HepG2 (cell line): ENCODE measurements around the gene FAM81B. TPM values are rescaled to one million over a fixed set of nuclear protein-coding genes. Genes with fewer than 3 reads are reported as not detected.

Experiments
- ATAC-seq: fragments of 200-7000 bp; cut with Tn5 transposase; 3 replicates; pipeline ENCODE4 v1.9.1; 2020; ENCODE audit warnings: mild to moderate bottlenecking, moderate library complexity
- BruUV-seq: library from RNA; stranded (reverse); fragments of 400-500 nt; replicated peaks from 2 replicates; lab custom pipeline; 2021; lab: Mats Ljungman, UMichigan
- CTCF ChIA-PET: fragments of 300-600 bp; formaldehyde crosslinking; extraction: SDS; loops from one replicate; lab custom pipeline; 2021; ENCODE audit warnings: low total read pairs, inconsistent platforms, low intra/inter-chr PET ratio; lab: Yijun Ruan, JAX
- POLR2A ChIA-PET: fragments of 350-600 bp; sonication (Branson Sonifier 250); formaldehyde crosslinking; loops from one replicate; lab custom pipeline; 2020; ENCODE audit warnings: antibody characterized with exemption, inconsistent platforms; lab: Yijun Ruan, JAX
- DNase-seq: peaks from one replicate; pipeline ENCODE4 v3.0.0-alpha.2; 2015; ENCODE audit warnings: low spot score
- FAIRE-seq: peaks from 3 replicates; lab custom pipeline; 2011; peaks lifted over from hg19 to GRCh38; lab: Jason Lieb, UNC
- H2AFZ ChIP-seq: one replicate; pipeline ENCODE4 v1.6.1; 2011; ENCODE audit warnings: low read length, inconsistent platforms
- H3K27ac ChIP-seq: fragments of 300-600 bp; 3 replicates; pipeline ENCODE4 v1.8.0; 2011; ENCODE audit warnings: mixed run types, mild to moderate bottlenecking, mixed read lengths, low read length, inconsistent platforms; ENCODE audit not compliant: insufficient read depth; ENCODE audit errors: extremely low read length
- H3K27me3 ChIP-seq, 2 experiments: fragments of 200-600 bp in 1 of 2; 2 replicates in 1 of 2; 3 replicates in 1 of 2; pipeline versions ENCODE4 v1.6.0 to v1.8.0; 2011; ENCODE audit warnings: low read length in 2 of 2, mild to moderate bottlenecking in 2 of 2, moderate library complexity in 2 of 2, inconsistent platforms in 1 of 2; ENCODE audit not compliant: insufficient read depth in 2 of 2, control insufficient read depth in 1 of 2
- H3K36me3 ChIP-seq, 2 experiments: fragments of 200-600 bp in 1 of 2; replicated peaks in 1 of 2; 2 replicates in 1 of 2; 3 replicates in 1 of 2; pipeline versions ENCODE4 v1.5.1 to v1.8.0; 2011; ENCODE audit warnings: low read length in 2 of 2, inconsistent platforms in 1 of 2; ENCODE audit not compliant: insufficient read depth in 2 of 2, control insufficient read depth in 1 of 2
- H3K4me1 ChIP-seq: 2 replicates; pipeline ENCODE4 v1.5.1; 2012; ENCODE audit warnings: low read length, inconsistent platforms; ENCODE audit not compliant: insufficient read depth
- H3K4me2 ChIP-seq: 2 replicates; pipeline ENCODE4 v1.6.0; 2011; ENCODE audit warnings: low read depth, low read length, inconsistent platforms
- H3K4me3 ChIP-seq, 3 experiments: fragments of 200-600 bp in 1 of 3; sonication (generic), shearing (Covaris generic) in 1 of 3; replicated peaks in 1 of 3; 2 replicates each; pipeline ENCODE4 v1.5.1; 2011 to 2016; ENCODE audit warnings: low read length in 3 of 3, inconsistent platforms in 2 of 3, low read depth in 2 of 3, mild to moderate bottlenecking in 2 of 3, control low read depth in 1 of 3, mixed read lengths in 1 of 3; ENCODE audit not compliant: insufficient read depth in 1 of 3
- H3K79me2 ChIP-seq: one replicate; pipeline ENCODE4 v1.6.1; 2011; ENCODE audit warnings: low read length, inconsistent platforms; ENCODE audit not compliant: insufficient read depth
- H3K9ac ChIP-seq: 2 replicates; pipeline ENCODE4 v1.6.0; 2011; ENCODE audit warnings: mild to moderate bottlenecking, low read depth, low read length, inconsistent platforms; ENCODE audit not compliant: insufficient read depth
- H3K9me3 ChIP-seq: 2 replicates; pipeline ENCODE4 v1.5.1; 2012; ENCODE audit warnings: mild to moderate bottlenecking, low read length
- H4K20me1 ChIP-seq: 2 replicates; pipeline ENCODE4 v1.6.0; 2011; ENCODE audit warnings: inconsistent platforms, mild to moderate bottlenecking, low read length, moderate library complexity; ENCODE audit not compliant: insufficient read depth
- ATRX ChIP-seq: sonication (generic); formaldehyde crosslinking; IDR thresholded peaks from 2 replicates; pipeline ENCODE4 v1.4.0; 2020; ENCODE audit warnings: missing genetic modification reagents, borderline replicate concordance
- NBN ChIP-seq: fragments of 450-650 bp; conservative IDR thresholded peaks from 2 replicates; pipeline ENCODE4 v1.6.1; 2017
- SP1 ChIP-seq, 2 experiments: fragments of 450-650 bp in 1 of 2; sonication (generic) in 1 of 2; formaldehyde crosslinking in 1 of 2; IDR thresholded peaks; 2 replicates each; pipeline versions ENCODE4 v1.4.0 to v1.6.1; 2016 to 2020; ENCODE audit warnings: missing genetic modification reagents in 1 of 2
- ZFP36 ChIP-seq: fragments of 150-350 bp; IDR thresholded peaks from 2 replicates; pipeline ENCODE4 v1.6.1; 2018; ENCODE audit warnings: borderline replicate concordance, low read length, low read depth; ENCODE audit not compliant: partially characterized antibody
- ZNF264 ChIP-seq: sonication (generic); formaldehyde crosslinking; IDR thresholded peaks from 2 replicates; pipeline ENCODE4 v1.4.0; 2020; ENCODE audit warnings: missing genetic modification reagents
- ZNF274 ChIP-seq: sonication (generic); formaldehyde crosslinking; IDR thresholded peaks from 2 replicates; pipeline ENCODE4 v1.5.1; 2020; ENCODE audit warnings: mild to moderate bottlenecking, missing genetic modification reagents
- ZNF30 ChIP-seq: sonication (generic); formaldehyde crosslinking; IDR thresholded peaks from 2 replicates; pipeline ENCODE4 v1.5.0; 2020; ENCODE audit warnings: mild to moderate bottlenecking, missing genetic modification reagents
- ZNF557 ChIP-seq: sonication (generic); formaldehyde crosslinking; IDR thresholded peaks from 2 replicates; pipeline ENCODE4 v1.4.0; 2020; ENCODE audit warnings: missing genetic modification reagents
- ZNF749 ChIP-seq: sonication (generic); formaldehyde crosslinking; IDR thresholded peaks from 2 replicates; pipeline ENCODE4 v1.8.0; 2022; ENCODE audit warnings: mild to moderate bottlenecking, missing genetic modification reagents, moderate library complexity, borderline replicate concordance
- ZNF790 ChIP-seq: sonication (generic); formaldehyde crosslinking; IDR thresholded peaks from 2 replicates; pipeline ENCODE4 v1.8.0; 2022; ENCODE audit warnings: missing genetic modification reagents, mild to moderate bottlenecking, borderline replicate concordance
- WGBS: methylation state at CpG from one replicate; pipeline ENCODE4 v1.1.6; 2017; ENCODE audit warnings: low lambda C conversion rate; 5-methylcytosine and 5-hydroxymethylcytosine counted together
- in situ Hi-C: cut with HindIII; loops from 2 replicates; pipeline ENCODE4 v1.10.0; 2017; ENCODE audit warnings: low pct_unique_long_range_greater_than_20kb; ENCODE audit not compliant: extremely low pct_ligation_motif_present
- intact Hi-C: fragments of 100-400 bp; cut with micrococcal nuclease; formaldehyde crosslinking; loops from one replicate; pipeline ENCODE4 v1.10.0; 2022; ENCODE audit not compliant: unreplicated experiment
- polyA plus RNA-seq, 8 experiments: library from polyadenylated mRNA; depleted of rRNA in 3 of 8; stranded (reverse) in 7 of 8; unstranded in 1 of 8; fragments of >200 nt; fragmentation: Illumina TruSeq in 4 of 8; extraction: Trizol in 4 of 8; gene quantifications; 2 replicates each; pipeline versions ENCODE4 v1.2.1 to v1.2.3, GENCODE V29; 2011 to 2016; ENCODE audit warnings: low read depth in 4 of 8, missing spikeins in 1 of 8, mixed read lengths in 1 of 8; ENCODE audit not compliant: insufficient read depth in 1 of 8
- total RNA-seq, 5 experiments: library from RNA; depleted of rRNA; stranded (reverse); fragments of >200 nt; fragmentation: Illumina TruSeq; extraction: Trizol; gene quantifications; 2 replicates each; pipeline ENCODE4 v1.2.3, GENCODE V29; 2016; ENCODE audit warnings: low read depth in 1 of 5
- TF ChIP-seq, protein P1 (sequence below): sonication (generic); formaldehyde crosslinking; IDR thresholded peaks from 2 replicates; pipeline ENCODE4 v1.8.1; 2022; ENCODE audit warnings: mild to moderate bottlenecking, missing genetic modification reagents
- TF ChIP-seq, protein P2 (sequence below): sonication (generic); formaldehyde crosslinking; IDR thresholded peaks from 2 replicates; pipeline ENCODE4 v1.5.0; 2020; ENCODE audit warnings: mild to moderate bottlenecking, missing genetic modification reagents, moderate library complexity
- TF ChIP-seq, protein P3 (sequence below): sonication (generic); formaldehyde crosslinking; IDR thresholded peaks from 2 replicates; pipeline ENCODE4 v1.4.0; 2020; ENCODE audit warnings: mild to moderate bottlenecking, missing genetic modification reagents

The FAM81B gene
- total and polyA plus RNA-seq, 2 of the 13 experiments (the other 11 are each of a cell fraction or from before 2014, with no cell fraction given): not detected

DNA sequence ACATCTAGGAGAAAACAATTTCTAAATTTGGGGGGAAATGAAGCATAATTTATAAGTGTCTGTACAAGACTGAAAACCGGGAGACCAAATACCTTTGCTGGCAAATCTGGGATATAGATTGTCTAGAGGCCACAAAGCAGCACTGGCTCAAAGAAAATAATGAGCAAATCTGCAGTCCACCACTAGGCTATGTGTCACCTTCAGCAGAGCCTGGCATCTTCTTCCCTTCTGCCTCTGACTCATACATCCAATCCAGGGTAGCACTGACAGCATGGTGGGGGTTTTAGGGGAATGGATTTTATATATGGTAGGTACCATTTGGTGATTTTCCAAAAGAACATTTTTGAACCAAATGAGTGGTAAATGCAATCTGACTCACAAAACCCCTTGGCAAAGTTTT is 12.8 kb downstream of the FAM81B start:
- Histone ChIP-seq H3K27me3 (no peaks in the 10 kb centered on the region), H3K4me2 (no peak overlapping the region), H3K9ac (no peak overlapping the region), H3K36me3 (no peaks in the 10 kb centered on the region), H4K20me1 (no peaks in the 10 kb centered on the region)
- DNase-seq (no peak), FAIRE-seq (no peak), ATAC-seq (no peak)
- ChIA-PET POLR2A (no interaction called here), CTCF (no interaction called here)
- 0% methylated on average over 1 of the region's 1 CpG for WGBS
- no TSS peak for BruUV-seq
- intact Hi-C loops: no loop called here
- TF ChIP-seq SP1 (IDR thresholded peaks at IDR 0.05) (no peak), SP1 (CRISPR knock-in tag; IDR thresholded peaks at IDR 0.05) (no peak), NBN (no peak), ZNF749 (CRISPR knock-in tag) (no peak)
- TF ChIP-seq, protein P1, sequence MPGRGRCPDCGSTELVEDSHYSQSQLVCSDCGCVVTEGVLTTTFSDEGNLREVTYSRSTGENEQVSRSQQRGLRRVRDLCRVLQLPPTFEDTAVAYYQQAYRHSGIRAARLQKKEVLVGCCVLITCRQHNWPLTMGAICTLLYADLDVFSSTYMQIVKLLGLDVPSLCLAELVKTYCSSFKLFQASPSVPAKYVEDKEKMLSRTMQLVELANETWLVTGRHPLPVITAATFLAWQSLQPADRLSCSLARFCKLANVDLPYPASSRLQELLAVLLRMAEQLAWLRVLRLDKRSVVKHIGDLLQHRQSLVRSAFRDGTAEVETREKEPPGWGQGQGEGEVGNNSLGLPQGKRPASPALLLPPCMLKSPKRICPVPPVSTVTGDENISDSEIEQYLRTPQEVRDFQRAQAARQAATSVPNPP: no peak
- TF ChIP-seq, all 625 proteins: peak for 0
- H3K4me3 ChIP-seq: no peak overlapping the region
- H3K79me2 ChIP-seq: no peaks in the 10 kb centered on the region
- in situ Hi-C loops: no loop called here
- H3K27ac ChIP-seq: no peak overlapping the region
- H3K9me3 ChIP-seq: no peaks in the 10 kb centered on the region
- H3K4me1 ChIP-seq: no peaks in the 10 kb centered on the region
- H2AFZ ChIP-seq: no peak overlapping the region

DNA sequence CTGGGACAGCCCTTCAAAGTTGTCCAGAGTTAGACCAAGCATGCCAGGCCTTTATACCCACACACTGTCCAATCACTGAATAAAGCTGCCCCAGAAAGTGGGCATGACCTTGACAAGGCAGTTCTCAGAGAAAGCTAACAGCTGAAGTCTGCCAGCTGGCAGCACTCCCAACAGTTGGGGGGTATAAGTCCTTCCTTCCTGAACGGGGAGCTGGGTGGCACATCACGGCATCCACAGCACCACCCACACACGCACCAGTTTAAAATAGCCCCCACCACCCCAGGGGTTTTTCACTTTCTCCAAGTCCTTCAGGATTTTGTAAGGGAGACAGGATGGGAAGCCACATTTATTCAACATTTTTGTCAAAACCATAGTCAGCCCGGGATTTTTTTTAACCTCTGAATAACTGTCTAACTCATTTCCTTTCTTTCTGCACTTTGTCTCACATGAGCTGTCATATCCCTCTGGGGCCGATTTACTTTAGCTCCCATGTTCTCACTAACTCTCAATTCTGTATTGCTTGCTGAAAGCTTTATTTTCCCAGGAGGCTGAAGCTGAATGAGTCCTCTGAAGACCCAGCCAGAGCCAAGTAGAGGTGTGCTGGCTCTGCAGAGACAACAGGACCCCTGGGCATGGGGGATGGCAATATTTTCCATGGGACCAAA is 15.4 kb downstream of the FAM81B start:
- ChIA-PET CTCF (no interaction called here), POLR2A (no interaction called here)
- H3K9me3 ChIP-seq: no peaks in the 10 kb centered on the region
- H3K79me2 ChIP-seq: no peaks in the 10 kb centered on the region
- no peaks in the 10 kb centered on the region for H3K4me1 ChIP-seq
- no peak overlapping the region for H2AFZ ChIP-seq
- no peaks in the 10 kb centered on the region; a peak in 1 of 5 replicates for H3K27me3 ChIP-seq
- FAIRE-seq: no peak
- H4K20me1 ChIP-seq: no peaks in the 10 kb centered on the region
- no peak for DNase-seq
- H3K27ac ChIP-seq: no peak overlapping the region
- H3K36me3 ChIP-seq: no peaks in the 10 kb centered on the region
- BruUV-seq: no TSS peak
- 8% methylated on average over 5 of the region's 5 CpGs for WGBS
- H3K4me3 ChIP-seq: no peak overlapping the region
- no peak for ATAC-seq
- in situ Hi-C loops: no loop called here
- H3K4me2 ChIP-seq: no peak overlapping the region
- intact Hi-C loops: no loop called here
- no peak overlapping the region for H3K9ac ChIP-seq
- no peak for TF ChIP-seq ZNF790 (CRISPR knock-in tag)
- TF ChIP-seq, protein P2, sequence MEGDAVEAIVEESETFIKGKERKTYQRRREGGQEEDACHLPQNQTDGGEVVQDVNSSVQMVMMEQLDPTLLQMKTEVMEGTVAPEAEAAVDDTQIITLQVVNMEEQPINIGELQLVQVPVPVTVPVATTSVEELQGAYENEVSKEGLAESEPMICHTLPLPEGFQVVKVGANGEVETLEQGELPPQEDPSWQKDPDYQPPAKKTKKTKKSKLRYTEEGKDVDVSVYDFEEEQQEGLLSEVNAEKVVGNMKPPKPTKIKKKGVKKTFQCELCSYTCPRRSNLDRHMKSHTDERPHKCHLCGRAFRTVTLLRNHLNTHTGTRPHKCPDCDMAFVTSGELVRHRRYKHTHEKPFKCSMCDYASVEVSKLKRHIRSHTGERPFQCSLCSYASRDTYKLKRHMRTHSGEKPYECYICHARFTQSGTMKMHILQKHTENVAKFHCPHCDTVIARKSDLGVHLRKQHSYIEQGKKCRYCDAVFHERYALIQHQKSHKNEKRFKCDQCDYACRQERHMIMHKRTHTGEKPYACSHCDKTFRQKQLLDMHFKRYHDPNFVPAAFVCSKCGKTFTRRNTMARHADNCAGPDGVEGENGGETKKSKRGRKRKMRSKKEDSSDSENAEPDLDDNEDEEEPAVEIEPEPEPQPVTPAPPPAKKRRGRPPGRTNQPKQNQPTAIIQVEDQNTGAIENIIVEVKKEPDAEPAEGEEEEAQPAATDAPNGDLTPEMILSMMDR: no peak
- TF ChIP-seq ZNF274 (CRISPR knock-in tag): no peak
- TF ChIP-seq, protein P3, sequence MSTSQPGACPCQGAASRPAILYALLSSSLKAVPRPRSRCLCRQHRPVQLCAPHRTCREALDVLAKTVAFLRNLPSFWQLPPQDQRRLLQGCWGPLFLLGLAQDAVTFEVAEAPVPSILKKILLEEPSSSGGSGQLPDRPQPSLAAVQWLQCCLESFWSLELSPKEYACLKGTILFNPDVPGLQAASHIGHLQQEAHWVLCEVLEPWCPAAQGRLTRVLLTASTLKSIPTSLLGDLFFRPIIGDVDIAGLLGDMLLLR (CRISPR knock-in tag): no peak
- TF ChIP-seq ATRX (CRISPR knock-in tag): no peak
- TF ChIP-seq ZNF264 (CRISPR knock-in tag): no peak
- TF ChIP-seq ZNF557 (CRISPR knock-in tag): no peak
- no peak for TF ChIP-seq ZFP36
- TF ChIP-seq ZNF30 (CRISPR knock-in tag): no peak
